HL-60 (cell line): ENCODE data around the gene PDXP.

Source experiments
- DNase-seq, 2 experiments: peaks; one replicate each; pipeline ENCODE4 v3.0.0-alpha.2; 2010 to 2020; ENCODE audit warnings: low read depth in 1 of 2, low spot score in 1 of 2
- H3K27ac ChIP-seq: fragments of 250-450 bp; sonication (Bioruptor Pico); replicated peaks from 2 replicates; pipeline ENCODE4 v1.5.1; 2020; ENCODE audit warnings: mild to moderate bottlenecking, moderate library complexity
- H3K27me3 ChIP-seq: fragments of 250-450 bp; sonication (Bioruptor Pico); 2 replicates; pipeline ENCODE4 v1.5.1; 2021; ENCODE audit warnings: mild to moderate bottlenecking, moderate library complexity; ENCODE audit not compliant: insufficient read depth, poor library complexity, severe bottlenecking
- H3K4me3 ChIP-seq: replicated peaks from 2 replicates; pipeline ENCODE4 v1.5.1; 2011; ENCODE audit warnings: mild to moderate bottlenecking, control low read depth, low read length; ENCODE audit not compliant: insufficient read depth
- CTCF ChIP-seq: IDR thresholded peaks from one replicate; pipeline ENCODE4 v1.5.1; 2011; ENCODE audit warnings: low read length, control low read depth, inconsistent platforms; ENCODE audit not compliant: insufficient read depth
- GABPA ChIP-seq: IDR thresholded peaks from 2 replicates; pipeline ENCODE4 v1.6.1; 2012; ENCODE audit warnings: low read depth
- POLR2AphosphoS5 ChIP-seq: IDR thresholded peaks from 2 replicates; pipeline ENCODE4 v1.6.1; 2012; ENCODE audit warnings: low read depth
- SPI1 ChIP-seq: IDR thresholded peaks from 2 replicates; pipeline ENCODE4 v1.6.1; 2012; ENCODE audit warnings: low read depth, mild to moderate bottlenecking, borderline replicate concordance
- TF ChIP-seq, protein P1 (sequence below): IDR thresholded peaks from 2 replicates; pipeline ENCODE4 v1.6.1; 2012; ENCODE audit warnings: low read depth; ENCODE audit not compliant: insufficient replicate concordance

PDXP gene

GRCh38 chr22:37660709-37661045 lies 2.2 kb downstream of the PDXP start:
- peak overlapping the region; percentile 92 for H3K4me3 ChIP-seq
- DNase-seq: no peak
- TF ChIP-seq POLR2AphosphoS5: no peak
- TF ChIP-seq, protein P1, sequence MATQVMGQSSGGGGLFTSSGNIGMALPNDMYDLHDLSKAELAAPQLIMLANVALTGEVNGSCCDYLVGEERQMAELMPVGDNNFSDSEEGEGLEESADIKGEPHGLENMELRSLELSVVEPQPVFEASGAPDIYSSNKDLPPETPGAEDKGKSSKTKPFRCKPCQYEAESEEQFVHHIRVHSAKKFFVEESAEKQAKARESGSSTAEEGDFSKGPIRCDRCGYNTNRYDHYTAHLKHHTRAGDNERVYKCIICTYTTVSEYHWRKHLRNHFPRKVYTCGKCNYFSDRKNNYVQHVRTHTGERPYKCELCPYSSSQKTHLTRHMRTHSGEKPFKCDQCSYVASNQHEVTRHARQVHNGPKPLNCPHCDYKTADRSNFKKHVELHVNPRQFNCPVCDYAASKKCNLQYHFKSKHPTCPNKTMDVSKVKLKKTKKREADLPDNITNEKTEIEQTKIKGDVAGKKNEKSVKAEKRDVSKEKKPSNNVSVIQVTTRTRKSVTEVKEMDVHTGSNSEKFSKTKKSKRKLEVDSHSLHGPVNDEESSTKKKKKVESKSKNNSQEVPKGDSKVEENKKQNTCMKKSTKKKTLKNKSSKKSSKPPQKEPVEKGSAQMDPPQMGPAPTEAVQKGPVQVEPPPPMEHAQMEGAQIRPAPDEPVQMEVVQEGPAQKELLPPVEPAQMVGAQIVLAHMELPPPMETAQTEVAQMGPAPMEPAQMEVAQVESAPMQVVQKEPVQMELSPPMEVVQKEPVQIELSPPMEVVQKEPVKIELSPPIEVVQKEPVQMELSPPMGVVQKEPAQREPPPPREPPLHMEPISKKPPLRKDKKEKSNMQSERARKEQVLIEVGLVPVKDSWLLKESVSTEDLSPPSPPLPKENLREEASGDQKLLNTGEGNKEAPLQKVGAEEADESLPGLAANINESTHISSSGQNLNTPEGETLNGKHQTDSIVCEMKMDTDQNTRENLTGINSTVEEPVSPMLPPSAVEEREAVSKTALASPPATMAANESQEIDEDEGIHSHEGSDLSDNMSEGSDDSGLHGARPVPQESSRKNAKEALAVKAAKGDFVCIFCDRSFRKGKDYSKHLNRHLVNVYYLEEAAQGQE: no peak
- no peak for TF ChIP-seq CTCF
- no peak for TF ChIP-seq SPI1
- no peak for TF ChIP-seq GABPA
- H3K27ac ChIP-seq: no peak overlapping the region
- no peaks in the 10 kb centered on the region for H3K27me3 ChIP-seq

- no peak for DNase-seq
Measured at GRCh38 chr22:37661160-37661924, 2.8 kb downstream of the PDXP start.

GRCh38 chr22:37662039-37662438 lies 3.5 kb downstream of the PDXP start:
- Histone ChIP-seq H3K4me3 (no peak overlapping the region), H3K27me3 (no peaks in the 10 kb centered on the region), H3K27ac (no peak overlapping the region)
- no peak for DNase-seq
- TF ChIP-seq CTCF: no peak
- no peak for TF ChIP-seq GABPA
- TF ChIP-seq, protein P1: no peak
- TF ChIP-seq SPI1: no peak
- TF ChIP-seq POLR2AphosphoS5: no peak

More at GRCh38 chr22:37661160-37661924, 2.8 kb downstream of the PDXP start:
- Histone ChIP-seq H3K4me3 (peak overlapping the region; percentile 92), H3K27me3 (no peaks in the 10 kb centered on the region), H3K27ac (no peak overlapping the region)
- TF ChIP-seq SPI1 (no peak), CTCF (peak; percentile 27)
